HG02884 (cell line): ENCODE results near the gene CCDC192.

Source experiments
- ATAC-seq: cut with Tn5 transposase; IDR thresholded peaks from one replicate; pipeline ENCODE4 v1.9.1; 2021; ENCODE audit warnings: mild to moderate bottlenecking, moderate library complexity; ENCODE audit not compliant: unreplicated experiment

The CCDC192 gene

DNA sequence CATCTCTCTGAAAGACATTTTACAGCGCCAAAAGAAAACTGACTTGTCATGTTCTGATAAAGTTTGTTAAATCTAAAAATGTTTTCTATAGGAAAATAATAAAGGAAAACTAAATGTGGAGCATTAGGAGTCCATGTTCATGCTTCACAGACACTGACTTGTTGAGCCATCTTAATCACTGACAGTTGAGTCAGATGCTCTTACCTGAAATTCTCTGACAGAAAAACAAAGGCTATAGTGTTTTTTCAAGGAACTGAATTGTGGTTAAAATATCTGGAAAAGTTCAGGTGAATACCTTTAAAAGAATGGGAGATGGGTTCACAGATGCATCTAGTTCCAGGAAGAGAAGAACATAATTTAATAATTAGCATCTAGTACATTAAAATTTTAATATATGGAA, 266.9 kb downstream of the CCDC192 start:
- ATAC-seq = no peak

DNA sequence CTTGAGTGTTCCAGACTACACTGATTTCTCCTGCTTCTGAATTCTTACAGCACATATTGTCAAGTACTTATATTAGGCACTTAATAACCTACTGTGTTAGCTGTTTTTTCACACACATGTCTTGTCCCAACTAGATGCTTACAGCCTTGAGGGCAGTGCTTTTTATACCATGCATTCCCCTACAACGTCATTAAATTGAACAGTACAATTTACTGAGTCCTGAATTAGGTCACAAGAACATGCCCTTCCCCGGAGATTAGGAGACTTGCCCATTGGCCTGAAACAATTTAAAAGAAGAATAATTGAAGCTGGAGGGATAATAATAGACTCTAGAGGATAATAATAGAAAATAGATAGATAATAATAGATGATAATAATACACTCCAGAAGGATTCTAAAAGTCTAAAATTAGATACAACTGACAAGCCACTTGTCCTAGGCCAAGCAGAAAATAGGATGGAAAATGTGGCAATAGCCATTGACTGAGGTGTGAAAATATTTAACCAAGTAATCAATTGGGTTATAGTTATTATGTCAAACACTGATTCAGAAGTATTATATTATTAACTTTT, 267.7 kb downstream of the CCDC192 start:
- no peak for ATAC-seq

- no peak for ATAC-seq
These were observed 272.8 kb downstream of the CCDC192 start for GRCh38 chr5:127975961-127976360.

GRCh38 chr5:127976525-127976924, 273.3 kb downstream of the CCDC192 start:
- no peak for ATAC-seq

- ATAC-seq = no peak
These were observed 274.0 kb downstream of the CCDC192 start for GRCh38 chr5:127976991-127977717.

DNA sequence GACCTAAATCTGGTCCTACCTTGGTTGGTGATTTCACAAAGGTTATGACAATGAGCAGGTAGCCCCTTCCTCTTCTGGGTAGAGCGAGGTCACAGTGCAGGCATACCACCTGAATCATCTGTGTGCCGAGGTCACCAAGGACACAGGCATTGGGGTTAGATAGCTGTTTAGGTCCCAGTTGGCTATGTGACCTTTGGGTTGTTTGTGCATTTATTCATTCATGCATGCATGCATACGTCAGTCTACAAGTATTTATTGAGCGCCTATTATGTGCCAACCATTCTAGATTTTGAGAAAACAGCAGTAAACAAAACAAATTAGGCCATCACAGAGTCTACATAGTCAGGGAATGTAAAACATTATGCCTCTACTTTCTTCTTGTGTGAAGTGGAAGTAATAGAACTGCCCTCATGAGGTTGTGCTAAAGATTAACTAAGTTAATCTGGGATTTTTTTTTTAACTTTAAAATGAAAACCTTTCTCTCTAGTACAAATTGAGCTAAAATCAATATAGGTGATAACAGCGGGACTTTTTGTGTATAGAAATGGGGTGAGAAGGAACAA, 275.6 kb downstream of the CCDC192 start:
- no peak for ATAC-seq

DNA sequence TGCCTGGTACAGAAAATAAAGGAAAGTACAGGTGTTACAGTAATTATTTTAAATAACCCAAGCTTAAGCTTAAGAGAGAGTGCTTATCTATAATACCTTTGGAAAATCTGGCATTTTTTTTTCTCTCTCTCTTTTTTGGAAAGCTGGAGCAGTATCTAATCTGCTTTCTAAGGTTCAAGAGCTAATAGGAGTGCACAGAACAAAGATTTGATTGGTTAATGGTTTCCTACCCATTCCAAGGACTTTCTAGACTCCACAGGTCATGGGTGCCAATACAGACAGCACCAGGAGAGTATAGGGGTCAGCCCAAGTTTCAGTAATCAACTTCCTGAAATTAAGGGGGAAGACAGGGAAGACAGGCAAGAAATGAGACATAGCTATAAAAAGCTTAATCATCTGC, 276.3 kb downstream of the CCDC192 start:
- no peak for ATAC-seq

- no peak for ATAC-seq
These were observed 277.7 kb downstream of the CCDC192 start for GRCh38 chr5:127980843-127981242.

GRCh38 chr5:127981498-127981897, 278.3 kb downstream of the CCDC192 start:
- no peak for ATAC-seq

- ATAC-seq = no peak
These were observed 282.7 kb downstream of the CCDC192 start for GRCh38 chr5:127985811-127986325.

DNA sequence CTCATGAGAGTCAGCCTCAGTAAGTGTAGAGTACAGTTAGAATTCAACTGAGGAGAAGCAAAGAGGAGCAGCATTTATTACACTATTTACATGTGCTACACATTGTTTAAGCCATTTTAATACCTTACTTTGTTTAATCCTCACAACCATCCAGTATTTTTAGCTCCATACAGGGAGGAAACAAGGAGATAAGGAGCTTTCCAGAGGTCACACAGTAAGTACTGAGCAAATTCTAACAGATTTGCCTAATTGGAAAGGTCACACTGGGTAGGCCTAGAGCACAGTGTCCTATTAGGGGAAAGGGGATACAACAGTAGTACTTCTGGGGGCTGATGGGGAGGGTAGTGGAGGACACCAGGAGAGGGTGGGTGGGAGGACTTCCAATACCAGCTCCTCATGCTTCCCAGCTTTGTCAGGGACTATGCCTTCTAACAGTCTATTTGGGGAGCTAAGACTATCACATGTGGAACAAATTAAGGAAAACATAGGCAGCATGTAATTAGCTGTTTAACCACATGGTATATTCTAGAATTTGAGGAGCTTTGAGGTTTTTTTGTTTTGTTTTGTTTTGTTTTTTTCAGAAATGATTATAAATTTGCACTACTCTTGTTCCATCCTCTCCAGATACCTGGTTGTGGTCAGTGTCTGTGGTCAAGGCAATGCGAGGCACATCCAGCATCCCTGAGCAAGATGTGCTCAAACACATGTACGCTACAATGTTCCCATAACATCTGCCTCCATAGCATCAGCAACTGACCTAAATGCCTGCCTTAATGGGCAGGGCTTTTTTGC, 284.4 kb downstream of the CCDC192 start:
- no peak for ATAC-seq

DNA sequence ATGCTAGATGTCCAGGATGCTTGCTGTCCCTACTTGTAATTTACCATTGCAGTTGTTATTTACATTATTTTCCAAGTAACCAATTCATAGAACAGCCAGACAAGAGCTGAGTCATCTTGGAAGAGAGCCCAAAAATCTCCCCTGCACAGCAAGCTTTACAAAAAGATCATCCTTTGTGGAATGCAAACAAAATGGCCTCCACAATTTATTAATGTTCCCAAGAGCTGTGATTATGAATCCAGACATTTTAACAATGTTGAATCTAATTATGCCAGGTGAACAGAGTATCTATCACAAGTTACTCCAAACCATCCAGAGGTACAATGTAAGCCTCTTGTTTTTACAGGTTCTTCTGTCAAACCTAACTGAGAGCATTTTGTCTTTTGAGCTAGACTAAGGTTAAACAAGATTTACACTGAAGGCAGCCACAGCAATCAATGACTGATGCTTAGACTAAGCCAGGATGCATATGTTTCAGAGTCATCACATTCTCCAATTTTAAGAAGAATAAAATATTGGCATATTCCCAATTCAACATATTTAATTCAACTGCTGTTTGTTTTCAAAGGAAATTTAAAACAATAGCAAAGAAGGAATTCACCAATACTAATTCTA, 285.1 kb downstream of the CCDC192 start:
- no peak for ATAC-seq
